ENCODE results near the gene CORIN. TPM values are rescaled to one million over a fixed set of nuclear protein-coding genes. Genes with fewer than 3 reads are reported as not detected.

Gene CORIN
- total RNA-seq, 1 experiment from 2014 or later = 3.5 TPM

- no peaks in the 10 kb centered on the region for H3K27me3 ChIP-seq (ENCODE audit: insufficient read depth, low read length)
- no peak for DNase-seq (ENCODE audit: low read depth, low spot score)
- no peak overlapping the region for H3K4me3 ChIP-seq (replicated peaks in 1 of 2; ENCODE audit: low read depth in 1 of 2, low read length in 2 of 2)
- POLR2A ChIA-PET = no interaction called here
- no peak overlapping the region for H3K27ac ChIP-seq (ENCODE audit: low read depth, low read length)
- no peak overlapping the region for H2AFZ ChIP-seq (ENCODE audit: low read depth, low read length, poor library complexity, severe bottlenecking)
- H3K36me3 ChIP-seq (ENCODE audit: control insufficient read depth in 1 of 2, insufficient read depth in 2 of 2, low read length in 2 of 2) = no peaks in the 10 kb centered on the region
- H4K20me1 ChIP-seq (ENCODE audit: insufficient read depth) = no peaks in the 10 kb centered on the region
- no peaks in the 10 kb centered on the region for H3K9me3 ChIP-seq (ENCODE audit: control insufficient read depth in 1 of 2, insufficient read depth in 1 of 2, low read depth in 1 of 2, low read length in 2 of 2)
- TF ChIP-seq SRF (IDR thresholded peaks at IDR 0.05; ENCODE audit: low read depth) (no peak), ZBTB33 (IDR thresholded peaks at IDR 0.05; ENCODE audit: extremely low read depth, insufficient replicate concordance, low read length) (no peak), MAX (IDR thresholded peaks at IDR 0.05) (no peak), YY1 (IDR thresholded peaks at IDR 0.05; ENCODE audit: extremely low read depth, insufficient replicate concordance, low read depth, low read length) (no peak), SP1 (IDR thresholded peaks at IDR 0.05; ENCODE audit: low read depth) (no peak), ZFX (IDR thresholded peaks at IDR 0.05) (no peak), POLR2A (IDR thresholded peaks at IDR 0.05; ENCODE audit: borderline replicate concordance, extremely low read depth, insufficient read depth, insufficient read length) (no peak), ELF1 (IDR thresholded peaks at IDR 0.05; ENCODE audit: borderline replicate concordance, low read depth) (no peak), TCF7L2 (IDR thresholded peaks at IDR 0.05; ENCODE audit: borderline replicate concordance, extremely low read depth, insufficient read depth, insufficient read length) (no peak), JUND (IDR thresholded peaks at IDR 0.05) (no peak), EZH2phosphoT487 (IDR thresholded peaks at IDR 0.05; ENCODE audit: borderline replicate concordance) (no peak), POLR2AphosphoS5 (IDR thresholded peaks at IDR 0.05; ENCODE audit: low read depth, low read length) (no peak), SIN3A (IDR thresholded peaks at IDR 0.05; ENCODE audit: low read depth) (no peak), CEBPB (IDR thresholded peaks at IDR 0.05; ENCODE audit: low read depth) (no peak), ZNF274 (IDR thresholded peaks at IDR 0.05; ENCODE audit: low read depth, low read length) (no peak), RAD21 (IDR thresholded peaks at IDR 0.05; ENCODE audit: low read depth) (no peak), EGR1 (IDR thresholded peaks at IDR 0.05; ENCODE audit: low read depth) (no peak)
- TF ChIP-seq, protein P1, sequence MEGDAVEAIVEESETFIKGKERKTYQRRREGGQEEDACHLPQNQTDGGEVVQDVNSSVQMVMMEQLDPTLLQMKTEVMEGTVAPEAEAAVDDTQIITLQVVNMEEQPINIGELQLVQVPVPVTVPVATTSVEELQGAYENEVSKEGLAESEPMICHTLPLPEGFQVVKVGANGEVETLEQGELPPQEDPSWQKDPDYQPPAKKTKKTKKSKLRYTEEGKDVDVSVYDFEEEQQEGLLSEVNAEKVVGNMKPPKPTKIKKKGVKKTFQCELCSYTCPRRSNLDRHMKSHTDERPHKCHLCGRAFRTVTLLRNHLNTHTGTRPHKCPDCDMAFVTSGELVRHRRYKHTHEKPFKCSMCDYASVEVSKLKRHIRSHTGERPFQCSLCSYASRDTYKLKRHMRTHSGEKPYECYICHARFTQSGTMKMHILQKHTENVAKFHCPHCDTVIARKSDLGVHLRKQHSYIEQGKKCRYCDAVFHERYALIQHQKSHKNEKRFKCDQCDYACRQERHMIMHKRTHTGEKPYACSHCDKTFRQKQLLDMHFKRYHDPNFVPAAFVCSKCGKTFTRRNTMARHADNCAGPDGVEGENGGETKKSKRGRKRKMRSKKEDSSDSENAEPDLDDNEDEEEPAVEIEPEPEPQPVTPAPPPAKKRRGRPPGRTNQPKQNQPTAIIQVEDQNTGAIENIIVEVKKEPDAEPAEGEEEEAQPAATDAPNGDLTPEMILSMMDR (IDR thresholded peaks at IDR 0.05 in 2 of 3, conservative IDR thresholded peaks at IDR 0.05 in 1 of 3; ENCODE audit: borderline replicate concordance in 1 of 3, insufficient read depth in 1 of 3, low read depth in 2 of 3, low read length in 2 of 3) = no peak
- TF ChIP-seq, protein P2, sequence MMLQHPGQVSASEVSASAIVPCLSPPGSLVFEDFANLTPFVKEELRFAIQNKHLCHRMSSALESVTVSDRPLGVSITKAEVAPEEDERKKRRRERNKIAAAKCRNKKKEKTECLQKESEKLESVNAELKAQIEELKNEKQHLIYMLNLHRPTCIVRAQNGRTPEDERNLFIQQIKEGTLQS (IDR thresholded peaks at IDR 0.05) = no peak
- H3K9me2 ChIP-seq (ENCODE audit: insufficient read depth) = no peaks in the 10 kb centered on the region
- no peaks in the 10 kb centered on the region for H3K4me1 ChIP-seq (ENCODE audit: control insufficient read depth in 1 of 2, insufficient read depth in 2 of 2, low read length in 2 of 2)
- CTCF ChIA-PET = no interaction called here
- no peak for ATAC-seq
- H3K9ac ChIP-seq (ENCODE audit: low read length) = no peak overlapping the region
- RAD21 ChIA-PET (ENCODE audit: low non-redundant PET in 1 of 2, low total read pairs in 2 of 2, uncharacterized antibody in 2 of 2, unreplicated experiment in 2 of 2) = no interaction called here
- H3K4me2 ChIP-seq (ENCODE audit: low read length) = no peak overlapping the region
- no TSS peak for BruUV-seq (replicated peaks)
- H3K79me2 ChIP-seq (ENCODE audit: insufficient read depth, low read length) = no peaks in the 10 kb centered on the region
- intact Hi-C loops (cut with micrococcal nuclease) = no loop called here
Observed at GRCh38 chr4:47731182-47731581, 106.7 kb downstream of the CORIN start.

Measured in HCT116 (cell line).